AG09319 (cell line): ENCODE data around the gene DLG5.

Source experiments
- DNase-seq: peaks from one replicate; pipeline ENCODE4 v3.0.0-alpha.2; 2010; ENCODE audit warnings: low read depth; ENCODE audit errors: extremely low read depth
- TF ChIP-seq, protein P1 (sequence below): IDR thresholded peaks from 2 replicates; pipeline ENCODE4 v1.5.1; 2011; ENCODE audit warnings: low read depth, mild to moderate bottlenecking, inconsistent platforms, low read length, moderate library complexity

DLG5 gene

GRCh38 chr10:77837925-77838595, 88.5 kb downstream of the DLG5 start:
- no peak for DNase-seq
- TF ChIP-seq, protein P1, sequence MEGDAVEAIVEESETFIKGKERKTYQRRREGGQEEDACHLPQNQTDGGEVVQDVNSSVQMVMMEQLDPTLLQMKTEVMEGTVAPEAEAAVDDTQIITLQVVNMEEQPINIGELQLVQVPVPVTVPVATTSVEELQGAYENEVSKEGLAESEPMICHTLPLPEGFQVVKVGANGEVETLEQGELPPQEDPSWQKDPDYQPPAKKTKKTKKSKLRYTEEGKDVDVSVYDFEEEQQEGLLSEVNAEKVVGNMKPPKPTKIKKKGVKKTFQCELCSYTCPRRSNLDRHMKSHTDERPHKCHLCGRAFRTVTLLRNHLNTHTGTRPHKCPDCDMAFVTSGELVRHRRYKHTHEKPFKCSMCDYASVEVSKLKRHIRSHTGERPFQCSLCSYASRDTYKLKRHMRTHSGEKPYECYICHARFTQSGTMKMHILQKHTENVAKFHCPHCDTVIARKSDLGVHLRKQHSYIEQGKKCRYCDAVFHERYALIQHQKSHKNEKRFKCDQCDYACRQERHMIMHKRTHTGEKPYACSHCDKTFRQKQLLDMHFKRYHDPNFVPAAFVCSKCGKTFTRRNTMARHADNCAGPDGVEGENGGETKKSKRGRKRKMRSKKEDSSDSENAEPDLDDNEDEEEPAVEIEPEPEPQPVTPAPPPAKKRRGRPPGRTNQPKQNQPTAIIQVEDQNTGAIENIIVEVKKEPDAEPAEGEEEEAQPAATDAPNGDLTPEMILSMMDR: no peak

GRCh38 chr10:77837248-77837924, 89.2 kb downstream of the DLG5 start:
- no peak for DNase-seq
- TF ChIP-seq, protein P1: no peak; the same call in 1 of the 2 replicates

DNA sequence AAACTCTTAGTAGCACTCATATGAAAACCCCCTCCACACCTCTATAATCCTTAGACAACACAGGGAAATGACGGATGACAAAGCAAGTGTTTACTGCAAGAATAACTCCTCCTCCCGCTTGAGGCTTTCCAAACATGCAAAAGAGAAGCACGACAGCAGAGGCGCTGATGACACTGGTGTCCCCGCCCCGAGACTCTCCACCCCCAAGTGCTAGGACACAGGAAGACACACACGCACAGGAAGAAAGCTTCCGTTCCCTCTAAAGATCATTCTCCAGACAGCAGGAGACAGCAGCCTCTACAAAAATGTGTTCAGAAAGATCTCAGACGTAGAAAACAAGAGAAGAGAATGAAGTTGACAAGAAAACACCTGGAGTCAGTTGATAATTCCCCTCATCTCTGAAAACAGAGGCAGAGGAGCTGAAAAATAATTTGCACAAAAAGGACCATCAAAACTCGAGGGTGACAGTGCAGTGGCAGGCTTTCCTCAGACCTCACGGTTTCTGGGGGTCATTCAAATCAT, 90.2 kb downstream of the DLG5 start:
- DNase-seq: no peak
- TF ChIP-seq, protein P1: no peak

DNA sequence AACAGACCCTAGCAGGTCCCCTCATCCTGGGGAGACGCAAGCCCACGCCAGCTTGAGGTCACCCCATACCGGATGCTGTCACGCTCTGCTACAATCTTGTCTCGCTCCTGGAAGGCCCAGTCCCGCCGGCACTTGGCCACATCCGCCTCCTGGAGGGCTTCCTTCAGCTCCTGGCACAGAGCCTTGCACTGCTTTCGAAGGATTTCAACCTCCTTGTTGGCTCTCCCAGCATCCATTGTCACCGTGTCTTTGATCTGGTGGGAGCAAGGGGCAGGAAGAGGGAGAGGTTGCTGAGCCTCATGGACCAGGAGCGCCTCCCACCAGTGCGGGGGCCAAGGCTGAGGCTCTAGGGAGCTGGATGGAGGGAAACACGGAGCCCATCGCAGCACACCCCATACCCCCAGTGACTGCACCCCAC, 90.9 kb downstream of the DLG5 start:
- TF ChIP-seq, protein P1: no peak
- DNase-seq: no peak

DNA sequence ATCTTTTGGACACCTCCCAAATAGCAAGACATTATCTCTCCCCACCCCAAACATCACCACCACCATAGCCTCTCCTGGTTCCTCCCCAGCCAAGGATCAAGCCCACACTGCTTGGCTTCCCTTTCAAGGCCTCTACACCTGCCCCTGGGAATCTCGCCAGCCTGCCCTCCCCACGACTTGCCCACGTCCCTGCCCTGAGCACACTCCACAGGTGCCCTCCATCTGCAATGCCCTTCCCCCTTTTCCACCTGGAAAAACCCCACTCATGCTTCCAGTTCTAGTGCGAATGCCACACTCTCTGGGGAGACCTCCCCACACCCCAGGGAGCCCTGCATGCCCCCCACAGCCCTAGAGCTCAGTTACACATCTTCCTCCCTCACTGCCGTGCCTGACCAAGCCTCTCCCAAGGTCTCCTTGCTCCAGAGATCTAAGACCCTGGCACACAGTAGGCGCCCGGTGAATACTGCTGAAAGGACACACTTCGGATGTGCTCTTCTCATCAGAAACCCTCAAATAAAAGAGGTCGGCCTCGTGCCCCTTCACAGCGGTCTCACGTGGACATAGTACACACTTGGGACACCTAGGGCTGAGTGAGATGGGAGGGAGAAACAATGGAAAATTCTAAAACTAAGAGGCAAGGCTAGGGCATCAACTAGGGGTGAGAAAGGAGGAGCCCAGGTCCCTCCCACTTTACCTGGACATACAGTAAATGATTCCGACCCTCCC, 91.4 kb downstream of the DLG5 start:
- TF ChIP-seq, protein P1: no peak
- DNase-seq: no peak

- no peak for DNase-seq
- TF ChIP-seq, protein P1: no peak
These were observed 92.0 kb downstream of the DLG5 start for GRCh38 chr10:77834540-77834939.

- DNase-seq: no peak
- TF ChIP-seq, protein P1: no peak
These were observed 92.8 kb downstream of the DLG5 start for GRCh38 chr10:77833792-77834191.
